CD14-positive monocyte (primary cell): ENCODE results near the gene HBA1. TPM values are rescaled to one million over a fixed set of nuclear protein-coding genes. Genes with fewer than 3 reads are reported as not detected.

Experiments
- DNase-seq, 3 donors: peaks; one replicate each; pipeline ENCODE4 v3.0.0-alpha.2; 2011 to 2022
- H2AFZ ChIP-seq: 2 replicates; pipeline ENCODE4 v1.6.0; 2012; ENCODE audit warnings: mild to moderate bottlenecking, low read depth, low read length, inconsistent platforms; ENCODE audit not compliant: insufficient read depth, poor library complexity, severe bottlenecking
- H3K27ac ChIP-seq, 2 donors: 1 replicate in 1 of 2; 2 replicates in 1 of 2; pipeline ENCODE4 v1.5.1; 2012 to 2013; ENCODE audit warnings: low read length in 2 of 2, control low read depth in 1 of 2, inconsistent platforms in 1 of 2, low read depth in 1 of 2, mild to moderate bottlenecking in 1 of 2
- H3K27me3 ChIP-seq, 2 donors: one replicate each; pipeline versions ENCODE4 v1.6.0 to v1.6.1; 2011 to 2013; ENCODE audit warnings: low read length in 2 of 2; ENCODE audit not compliant: control insufficient read depth in 2 of 2, insufficient read depth in 2 of 2
- H3K36me3 ChIP-seq, 2 donors: replicated peaks in 1 of 2; 1 replicate in 1 of 2; 2 replicates in 1 of 2; pipeline versions ENCODE4 v1.5.1 to v1.6.1; 2012 to 2013; ENCODE audit warnings: low read length in 2 of 2, control low read depth in 1 of 2, inconsistent platforms in 1 of 2, mild to moderate bottlenecking in 1 of 2; ENCODE audit not compliant: insufficient read depth in 2 of 2, control insufficient read depth in 1 of 2
- H3K4me1 ChIP-seq, 2 donors: 1 replicate in 1 of 2; 2 replicates in 1 of 2; pipeline versions ENCODE4 v1.5.1 to v1.6.1; 2012 to 2013; ENCODE audit warnings: low read length in 2 of 2, control low read depth in 1 of 2, inconsistent platforms in 1 of 2, mild to moderate bottlenecking in 1 of 2, moderate library complexity in 1 of 2; ENCODE audit not compliant: insufficient read depth in 2 of 2, control insufficient read depth in 1 of 2
- H3K4me2 ChIP-seq: replicated peaks from 2 replicates; pipeline ENCODE3; 2012; ENCODE audit warnings: low read length, moderate library complexity, mild to moderate bottlenecking; ENCODE audit not compliant: poor library complexity, severe bottlenecking; ENCODE audit errors: extremely low read depth
- H3K4me3 ChIP-seq, 3 experiments: fragments of 200-600 bp in 1 of 3; sonication (generic) in 1 of 3; replicated peaks in 1 of 3; 1 replicate in 2 of 3; 2 replicates in 1 of 3; pipeline ENCODE4 v1.5.1; 2011 to 2013; ENCODE audit warnings: low read length in 3 of 3, mild to moderate bottlenecking in 3 of 3, control low read depth in 2 of 3, low read depth in 2 of 3, inconsistent platforms in 1 of 3, moderate library complexity in 1 of 3
- H3K79me2 ChIP-seq: 2 replicates; pipeline ENCODE4 v1.6.0; 2012; ENCODE audit warnings: mild to moderate bottlenecking, control low read depth, inconsistent platforms, low read length, moderate library complexity; ENCODE audit not compliant: insufficient read depth
- H3K9ac ChIP-seq: 2 replicates; pipeline ENCODE4 v1.6.0; 2017; ENCODE audit warnings: low read length, mild to moderate bottlenecking; ENCODE audit not compliant: insufficient read depth, poor library complexity, severe bottlenecking
- H3K9me3 ChIP-seq, 2 donors: replicated peaks in 1 of 2; 1 replicate in 1 of 2; 2 replicates in 1 of 2; pipeline versions ENCODE4 v1.5.1 to v1.6.1; 2012 to 2013; ENCODE audit warnings: low read length in 2 of 2, control low read depth in 1 of 2; ENCODE audit not compliant: control insufficient read depth in 1 of 2, insufficient read depth in 1 of 2
- H4K20me1 ChIP-seq: 2 replicates; pipeline ENCODE4 v1.6.0; 2012; ENCODE audit warnings: mild to moderate bottlenecking, low read length, control low read depth, moderate library complexity; ENCODE audit not compliant: insufficient read depth
- H3K27ac Mint-ChIP-seq, 7 donors: one replicate each; pipeline ENCODE4 v1.8.0; 2020; ENCODE audit warnings: mild to moderate bottlenecking in 7 of 7, mixed read lengths in 7 of 7, moderate library complexity in 6 of 7, inconsistent platforms in 2 of 7
- H3K27me3 Mint-ChIP-seq, 3 donors: one replicate each; pipeline ENCODE4 v1.8.0; 2021 to 2022; ENCODE audit warnings: low read depth in 3 of 3, mild to moderate bottlenecking in 3 of 3, mixed read lengths in 3 of 3, moderate library complexity in 3 of 3, inconsistent platforms in 1 of 3
- H3K36me3 Mint-ChIP-seq, 2 donors: one replicate each; pipeline ENCODE4 v1.8.0; 2020; ENCODE audit warnings: mixed read lengths in 2 of 2, inconsistent platforms in 1 of 2, mild to moderate bottlenecking in 1 of 2
- H3K4me1 Mint-ChIP-seq: one replicate; pipeline ENCODE4 v1.8.0; 2020; ENCODE audit warnings: mild to moderate bottlenecking, mixed read lengths
- H3K4me3 Mint-ChIP-seq, 2 donors: one replicate each; pipeline ENCODE4 v1.8.0; 2020; ENCODE audit warnings: mild to moderate bottlenecking in 2 of 2, mixed read lengths in 2 of 2, moderate library complexity in 1 of 2
- H3K9me3 Mint-ChIP-seq, 7 donors: one replicate each; pipeline ENCODE4 v1.8.0; 2020 to 2022; ENCODE audit warnings: mixed read lengths in 7 of 7, mild to moderate bottlenecking in 6 of 7, moderate library complexity in 6 of 7, inconsistent platforms in 2 of 7
- WGBS: methylation state at CpG from one replicate; pipeline ENCODE4 v1.1.5; 2013; ENCODE audit warnings: missing lambda C conversion rate; ENCODE audit not compliant: insufficient coverage; 5-methylcytosine and 5-hydroxymethylcytosine counted together
- intact Hi-C, 2 donors: fragments of 100-400 bp; cut with micrococcal nuclease; formaldehyde crosslinking; loops; one replicate each; pipeline versions ENCODE4 v1.15.0 to v1.15.1; 2023
- polyA plus RNA-seq, 3 donors: library from polyadenylated mRNA; depleted of rRNA in 1 of 3; unstranded in 2 of 3; stranded (reverse) in 1 of 3; fragments of 300-500 nt in 2 of 3; fragments of >200 nt in 1 of 3; fragmentation: Illumina TruSeq in 2 of 3; gene quantifications; 1 replicate in 2 of 3; 2 replicates in 1 of 3; pipeline ENCODE4 v1.2.3, GENCODE V29; 2012 to 2021
- TF ChIP-seq, protein P1 (sequence below): fragments of 200-600 bp; IDR thresholded peaks from one replicate; pipeline ENCODE4 v1.8.0; 2022; ENCODE audit warnings: antibody characterized with exemption, mild to moderate bottlenecking

Gene HBA1
- polyA plus RNA-seq, 3 donors = 0.31 to 23.8 (median 22.9) TPM

DNA sequence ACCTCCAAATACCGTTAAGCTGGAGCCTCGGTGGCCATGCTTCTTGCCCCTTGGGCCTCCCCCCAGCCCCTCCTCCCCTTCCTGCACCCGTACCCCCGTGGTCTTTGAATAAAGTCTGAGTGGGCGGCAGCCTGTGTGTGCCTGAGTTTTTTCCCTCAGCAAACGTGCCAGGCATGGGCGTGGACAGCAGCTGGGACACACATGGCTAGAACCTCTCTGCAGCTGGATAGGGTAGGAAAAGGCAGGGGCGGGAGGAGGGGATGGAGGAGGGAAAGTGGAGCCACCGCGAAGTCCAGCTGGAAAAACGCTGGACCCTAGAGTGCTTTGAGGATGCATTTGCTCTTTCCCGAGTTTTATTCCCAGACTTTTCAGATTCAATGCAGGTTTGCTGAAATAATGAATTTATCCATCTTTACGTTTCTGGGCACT is 928 bp downstream of the HBA1 start:
- Mint-ChIP-seq H3K36me3 (peaks cover 0 to 4% of the 10 kb centered on the region in 2 donors), H3K4me3 (peak overlapping the region in 1 of 2 donors; percentile 65), H3K27ac (no peak overlapping the region), H3K4me1 (peaks cover 13% of the 10 kb centered on the region), H3K27me3 (peaks cover 56 to 81% (median 70%) of the 10 kb centered on the region in 3 donors), H3K9me3 (peaks cover 0 to 20% (median 4%) of the 10 kb centered on the region in 7 donors)
- TF ChIP-seq, protein P1, sequence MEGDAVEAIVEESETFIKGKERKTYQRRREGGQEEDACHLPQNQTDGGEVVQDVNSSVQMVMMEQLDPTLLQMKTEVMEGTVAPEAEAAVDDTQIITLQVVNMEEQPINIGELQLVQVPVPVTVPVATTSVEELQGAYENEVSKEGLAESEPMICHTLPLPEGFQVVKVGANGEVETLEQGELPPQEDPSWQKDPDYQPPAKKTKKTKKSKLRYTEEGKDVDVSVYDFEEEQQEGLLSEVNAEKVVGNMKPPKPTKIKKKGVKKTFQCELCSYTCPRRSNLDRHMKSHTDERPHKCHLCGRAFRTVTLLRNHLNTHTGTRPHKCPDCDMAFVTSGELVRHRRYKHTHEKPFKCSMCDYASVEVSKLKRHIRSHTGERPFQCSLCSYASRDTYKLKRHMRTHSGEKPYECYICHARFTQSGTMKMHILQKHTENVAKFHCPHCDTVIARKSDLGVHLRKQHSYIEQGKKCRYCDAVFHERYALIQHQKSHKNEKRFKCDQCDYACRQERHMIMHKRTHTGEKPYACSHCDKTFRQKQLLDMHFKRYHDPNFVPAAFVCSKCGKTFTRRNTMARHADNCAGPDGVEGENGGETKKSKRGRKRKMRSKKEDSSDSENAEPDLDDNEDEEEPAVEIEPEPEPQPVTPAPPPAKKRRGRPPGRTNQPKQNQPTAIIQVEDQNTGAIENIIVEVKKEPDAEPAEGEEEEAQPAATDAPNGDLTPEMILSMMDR = no peak
- Histone ChIP-seq H3K27me3 (peaks cover 45 to 70% of the 10 kb centered on the region in 2 donors), H3K9me3 (peaks cover 0 to 9% of the 10 kb centered on the region in 2 donors), H3K36me3 (no peaks in the 10 kb centered on the region), H3K27ac (no peak overlapping the region), H3K79me2 (no peaks in the 10 kb centered on the region), H4K20me1 (no peaks in the 10 kb centered on the region), H3K4me3 (no peak overlapping the region), H3K4me2 (no peak overlapping the region), H2AFZ (no peak overlapping the region), H3K9ac (no peak overlapping the region), H3K4me1 (peaks cover 8 to 17% of the 10 kb centered on the region in 2 donors)
- no peak for DNase-seq
- intact Hi-C loops = no loop called here
- 8% methylated on average over 9 of the region's 13 CpGs for WGBS

DNA sequence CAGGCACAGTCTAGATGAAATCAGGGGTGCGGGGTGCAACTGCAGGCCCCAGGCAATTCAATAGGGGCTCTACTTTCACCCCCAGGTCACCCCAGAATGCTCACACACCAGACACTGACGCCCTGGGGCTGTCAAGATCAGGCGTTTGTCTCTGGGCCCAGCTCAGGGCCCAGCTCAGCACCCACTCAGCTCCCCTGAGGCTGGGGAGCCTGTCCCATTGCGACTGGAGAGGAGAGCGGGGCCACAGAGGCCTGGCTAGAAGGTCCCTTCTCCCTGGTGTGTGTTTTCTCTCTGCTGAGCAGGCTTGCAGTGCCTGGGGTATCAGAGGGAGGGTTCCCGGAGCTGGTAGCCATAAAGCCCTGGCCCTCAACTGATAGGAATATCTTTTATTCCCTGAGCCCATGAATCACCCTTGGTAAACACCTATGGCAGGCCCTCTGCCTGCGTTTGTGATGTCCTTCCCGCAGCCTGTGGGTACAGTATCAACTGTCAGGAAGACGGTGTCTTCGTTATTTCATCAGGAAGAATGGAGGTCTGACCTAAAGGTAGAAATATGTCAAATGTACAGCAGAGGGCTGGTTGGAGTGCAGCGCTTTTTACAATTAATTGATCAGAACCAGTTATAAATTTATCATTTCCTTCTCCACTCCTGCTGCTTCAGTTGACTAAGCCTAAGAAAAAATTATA is 1.6 kb downstream of the HBA1 start:
- H3K27ac ChIP-seq = no peak overlapping the region
- H3K9ac ChIP-seq = no peak overlapping the region
- no peak overlapping the region for H3K27ac Mint-ChIP-seq
- H3K79me2 ChIP-seq = no peaks in the 10 kb centered on the region
- peak overlapping the region in 1 of 2 donors; percentile 65 for H3K4me3 Mint-ChIP-seq
- intact Hi-C loops = no loop called here
- no peak overlapping the region for H3K4me3 ChIP-seq
- H4K20me1 ChIP-seq = no peaks in the 10 kb centered on the region
- peaks cover 0 to 9% of the 10 kb centered on the region in 2 donors for H3K9me3 ChIP-seq
- peaks cover 13% of the 10 kb centered on the region for H3K4me1 Mint-ChIP-seq
- peaks cover 56 to 79% (median 69%) of the 10 kb centered on the region in 3 donors for H3K27me3 Mint-ChIP-seq
- WGBS = 61% methylated on average over 3 of the region's 11 CpGs
- H3K27me3 ChIP-seq = peaks cover 45 to 70% of the 10 kb centered on the region in 2 donors
- H3K4me1 ChIP-seq = peaks cover 8 to 17% of the 10 kb centered on the region in 2 donors
- H3K36me3 ChIP-seq = no peaks in the 10 kb centered on the region
- H3K9me3 Mint-ChIP-seq = peaks cover 0 to 20% (median 4%) of the 10 kb centered on the region in 7 donors
- no peak overlapping the region for H2AFZ ChIP-seq
- peaks cover 3 to 4% of the 10 kb centered on the region in 2 donors for H3K36me3 Mint-ChIP-seq
- H3K4me2 ChIP-seq = no peak overlapping the region
- TF ChIP-seq, protein P1 = no peak
- DNase-seq = no peak
